Stimulated activated memory B cell treated with anti-CD40 and anti-IgM and Interleukin-4, amounts not matched to agents 10 μg/mL and 1 μg/mL and 100 μg/mL, for 72 hours (primary cell): ENCODE results near the gene TBX1.
"Not testable (repeated sequence)": the region's sequence is repeated elsewhere in the genome, so short reads cannot be mapped to it uniquely, and the experiment has no call there.

Experiments used
- ATAC-seq: fragments of 150-1000 bp; cut with Tn5 transposase; 2 replicates; pipeline ENCODE4 v1.10.0; 2021
- H3K27ac Mint-ChIP-seq: one replicate; pipeline ENCODE4 v1.8.0; 2022; ENCODE audit warnings: mild to moderate bottlenecking, mixed read lengths
- H3K27me3 Mint-ChIP-seq: one replicate; pipeline ENCODE4 v1.8.0; 2022; ENCODE audit warnings: mixed read lengths
- H3K36me3 Mint-ChIP-seq: one replicate; pipeline ENCODE4 v1.8.0; 2022; ENCODE audit warnings: mixed read lengths
- H3K4me1 Mint-ChIP-seq: one replicate; pipeline ENCODE4 v1.8.0; 2022; ENCODE audit warnings: mixed read lengths
- H3K4me3 Mint-ChIP-seq: one replicate; pipeline ENCODE4 v1.8.0; 2022; ENCODE audit warnings: mild to moderate bottlenecking, moderate library complexity, mixed read lengths
- H3K9me3 Mint-ChIP-seq: one replicate; pipeline ENCODE4 v1.8.0; 2022; ENCODE audit warnings: mixed read lengths

Gene TBX1

GRCh38 chr22:19785461-19786263, 25.1 kb downstream of the TBX1 start:
- Mint-ChIP-seq H3K4me1 (peaks cover 5% of the 10 kb centered on the region), H3K27me3 (peaks cover 52% of the 10 kb centered on the region), H3K4me3 (no peak overlapping the region), H3K36me3 (peaks cover 37% of the 10 kb centered on the region), H3K9me3 (peaks cover 4% of the 10 kb centered on the region), H3K27ac (no peak overlapping the region)
- no peak for ATAC-seq

- Mint-ChIP-seq H3K27me3 (peaks cover 46% of the 10 kb centered on the region), H3K9me3 (peaks cover 4% of the 10 kb centered on the region), H3K4me1 (no peaks in the 10 kb centered on the region), H3K4me3 (no peak overlapping the region), H3K27ac (no peak overlapping the region), H3K36me3 (peaks cover 43% of the 10 kb centered on the region)
- no peak for ATAC-seq
Measured at GRCh38 chr22:19786264-19786585, 25.6 kb downstream of the TBX1 start.

- no peak overlapping the region for H3K27ac Mint-ChIP-seq
- peaks cover 36% of the 10 kb centered on the region for H3K27me3 Mint-ChIP-seq
- H3K4me1 Mint-ChIP-seq = no peaks in the 10 kb centered on the region
- no peak overlapping the region for H3K4me3 Mint-ChIP-seq
- H3K36me3 Mint-ChIP-seq = peaks cover 52% of the 10 kb centered on the region
- ATAC-seq = no peak
- peaks cover 7% of the 10 kb centered on the region for H3K9me3 Mint-ChIP-seq
Measured at GRCh38 chr22:19786959-19787848, 26.6 kb downstream of the TBX1 start.

- Mint-ChIP-seq H3K4me3 (no peak overlapping the region), H3K27me3 (peaks cover 30% of the 10 kb centered on the region), H3K4me1 (no peaks in the 10 kb centered on the region), H3K27ac (no peak overlapping the region), H3K36me3 (peaks cover 58% of the 10 kb centered on the region), H3K9me3 (peaks cover 12% of the 10 kb centered on the region)
- ATAC-seq = no peak
Measured at GRCh38 chr22:19787849-19788141, 27.2 kb downstream of the TBX1 start.

- H3K27me3 Mint-ChIP-seq = peaks cover 21% of the 10 kb centered on the region
Measured at GRCh38 chr22:19788661-19789225, 28.2 kb downstream of the TBX1 start.

GRCh38 chr22:19789406-19789805, 28.8 kb downstream of the TBX1 start:
- no peak for ATAC-seq
- Mint-ChIP-seq H3K36me3 (peaks cover 74% of the 10 kb centered on the region), H3K27me3 (peaks cover 15% of the 10 kb centered on the region), H3K4me3 (no peak overlapping the region), H3K9me3 (peaks cover 19% of the 10 kb centered on the region), H3K4me1 (no peaks in the 10 kb centered on the region), H3K27ac (no peak overlapping the region)

More at GRCh38 chr22:19788661-19789225, 28.2 kb downstream of the TBX1 start:
- no peak for ATAC-seq
- peaks cover 67% of the 10 kb centered on the region for H3K36me3 Mint-ChIP-seq
- no peak overlapping the region for H3K4me3 Mint-ChIP-seq
- no peak overlapping the region for H3K27ac Mint-ChIP-seq
- peaks cover 15% of the 10 kb centered on the region for H3K9me3 Mint-ChIP-seq
- H3K4me1 Mint-ChIP-seq = no peaks in the 10 kb centered on the region

GRCh38 chr22:19789828-19790227, 29.2 kb downstream of the TBX1 start:
- H3K36me3 Mint-ChIP-seq = peaks cover 78% of the 10 kb centered on the region
- H3K27me3 Mint-ChIP-seq = peaks cover 15% of the 10 kb centered on the region

GRCh38 chr22:19791243-19791642, 30.7 kb downstream of the TBX1 start:
- no peak overlapping the region for H3K4me3 Mint-ChIP-seq
- no peak for ATAC-seq
- peaks cover 15% of the 10 kb centered on the region for H3K27me3 Mint-ChIP-seq
- no peaks in the 10 kb centered on the region for H3K4me1 Mint-ChIP-seq
- H3K36me3 Mint-ChIP-seq = peaks cover 90% of the 10 kb centered on the region
- peaks cover 20% of the 10 kb centered on the region for H3K9me3 Mint-ChIP-seq
- H3K27ac Mint-ChIP-seq = no peak overlapping the region

More at GRCh38 chr22:19789828-19790227, 29.2 kb downstream of the TBX1 start:
- no peak for ATAC-seq
- H3K4me1 Mint-ChIP-seq = no peaks in the 10 kb centered on the region
- no peak overlapping the region for H3K4me3 Mint-ChIP-seq
- H3K27ac Mint-ChIP-seq = no peak overlapping the region
- H3K9me3 Mint-ChIP-seq = peaks cover 20% of the 10 kb centered on the region

- no peaks in the 10 kb centered on the region for H3K4me1 Mint-ChIP-seq
- H3K4me3 Mint-ChIP-seq = no peak overlapping the region
- peaks cover 90% of the 10 kb centered on the region for H3K36me3 Mint-ChIP-seq
- peaks cover 20% of the 10 kb centered on the region for H3K9me3 Mint-ChIP-seq
- no peak overlapping the region for H3K27ac Mint-ChIP-seq
- no peak for ATAC-seq
- H3K27me3 Mint-ChIP-seq = peaks cover 15% of the 10 kb centered on the region
Measured at GRCh38 chr22:19791894-19792293, 31.3 kb downstream of the TBX1 start.

- Mint-ChIP-seq H3K9me3 (peaks cover 20% of the 10 kb centered on the region), H3K36me3 (peaks cover 85% of the 10 kb centered on the region)
- not testable (repeated sequence) for H3K4me1 Mint-ChIP-seq, ATAC-seq, H3K27me3 Mint-ChIP-seq, H3K4me3 Mint-ChIP-seq, H3K27ac Mint-ChIP-seq
Measured at GRCh38 chr22:19792383-19792896, 31.9 kb downstream of the TBX1 start.

- H3K4me1 Mint-ChIP-seq = no peaks in the 10 kb centered on the region
- H3K27ac Mint-ChIP-seq = no peak overlapping the region
- H3K36me3 Mint-ChIP-seq = peaks cover 80% of the 10 kb centered on the region
- peaks cover 20% of the 10 kb centered on the region for H3K9me3 Mint-ChIP-seq
- no peak for ATAC-seq
- H3K4me3 Mint-ChIP-seq = no peak overlapping the region
- H3K27me3 Mint-ChIP-seq = peaks cover 2% of the 10 kb centered on the region
Measured at GRCh38 chr22:19793161-19793560, 32.6 kb downstream of the TBX1 start.

GRCh38 chr22:19793661-19794310, 33.2 kb downstream of the TBX1 start:
- H3K36me3 Mint-ChIP-seq = peaks cover 78% of the 10 kb centered on the region
- H3K27me3 Mint-ChIP-seq = no peaks in the 10 kb centered on the region
- H3K27ac Mint-ChIP-seq = no peak overlapping the region
- H3K9me3 Mint-ChIP-seq = peaks cover 20% of the 10 kb centered on the region
- no peak for ATAC-seq
- no peaks in the 10 kb centered on the region for H3K4me1 Mint-ChIP-seq
- H3K4me3 Mint-ChIP-seq = no peak overlapping the region

GRCh38 chr22:19795617-19796008, 35.0 kb downstream of the TBX1 start:
- Mint-ChIP-seq H3K4me3 (no peak overlapping the region), H3K9me3 (peaks cover 16% of the 10 kb centered on the region), H3K4me1 (no peaks in the 10 kb centered on the region), H3K27me3 (no peaks in the 10 kb centered on the region), H3K36me3 (peaks cover 66% of the 10 kb centered on the region), H3K27ac (no peak overlapping the region)
- ATAC-seq = no peak

GRCh38 chr22:19796160-19796559, 35.6 kb downstream of the TBX1 start:
- no peaks in the 10 kb centered on the region for H3K4me1 Mint-ChIP-seq
- no peaks in the 10 kb centered on the region for H3K27me3 Mint-ChIP-seq
- H3K27ac Mint-ChIP-seq = no peak overlapping the region
- ATAC-seq = no peak
- peaks cover 60% of the 10 kb centered on the region for H3K36me3 Mint-ChIP-seq
- peaks cover 16% of the 10 kb centered on the region for H3K9me3 Mint-ChIP-seq
- H3K4me3 Mint-ChIP-seq = no peak overlapping the region
